Measurements from ENCODE around the gene ANKAR. TPM values are rescaled to one million over a fixed set of nuclear protein-coding genes. Genes with fewer than 3 reads are reported as not detected.

Gene ANKAR
- total and polyA plus RNA-seq, 2 of the 8 experiments (the other 6 are each of a cell fraction or from before 2014, with no cell fraction given): 0.56 to 1.7 TPM

GRCh38 chr2:189673661-189674373, 653 bp upstream of the ANKAR start:
- H2BK12ac ChIP-seq (ENCODE audit: low read depth, low read length): no peak overlapping the region
- FAIRE-seq: no peak
- no peak overlapping the region for H3K56ac ChIP-seq (replicated peaks; ENCODE audit: insufficient read length, low read depth, low read length)
- 0 out of 4 replicates have a peak, but pooled peaks cover 0 to 2% of the 10 kb centered on the region in 2 experiments for H3K9me3 ChIP-seq (ENCODE audit: insufficient read depth in 2 of 2, low read depth in 1 of 2, low read length in 1 of 2)
- H4K5ac ChIP-seq (ENCODE audit: insufficient read length, low read depth, low read length): no peak overlapping the region
- peak overlapping the region in 2 of 4 experiments; percentile 9 to 91; a peak in 3 of 7 replicates for H3K9ac ChIP-seq (replicated peaks in 1 of 4; ENCODE audit: extremely low read depth in 1 of 4, low read depth in 3 of 4, low read length in 3 of 4)
- no peak overlapping the region for H2BK20ac ChIP-seq (ENCODE audit: low read length)
- no peaks in the 10 kb centered on the region; a peak in 1 of 7 replicates for H3K27me3 ChIP-seq (replicated peaks in 1 of 4; ENCODE audit: control insufficient read depth in 3 of 4, extremely low read depth in 1 of 4, insufficient read depth in 3 of 4, low read length in 3 of 4)
- no peak overlapping the region for H2AK5ac ChIP-seq (ENCODE audit: low read depth, low read length)
- CTCF ChIA-PET (ENCODE audit: partially characterized antibody): interaction anchor here (0.9 to 8.8 kb wide), 10 partner anchors 10 to 121 kb away, joined by 3 to 82 read pairs (median 4); partner anchors contain the start of gene ASNSD1
- H3K23me2 ChIP-seq (ENCODE audit: low read depth, low read length): peaks cover 4% of the 10 kb centered on the region
- H3K27ac ChIP-seq (ENCODE audit: low read depth, low read length): no peak overlapping the region
- H2AFZ ChIP-seq (ENCODE audit: low read length): no peak overlapping the region
- no peak for DNase-seq (ENCODE audit: low read depth in 1 of 2, low spot score in 2 of 2)
- H2BK5ac ChIP-seq (ENCODE audit: low read depth, low read length): no peak overlapping the region
- H4K8ac ChIP-seq (ENCODE audit: extremely low read depth, insufficient read depth, low read length): no peak overlapping the region
- H3K4me1 ChIP-seq (replicated peaks in 1 of 4; ENCODE audit: control insufficient read depth in 3 of 4, insufficient read depth in 4 of 4, low read length in 3 of 4): peaks cover 0 to 4% (median 0%) of the 10 kb centered on the region in 4 experiments; a peak in 3 of 7 replicates
- no peak overlapping the region for H2BK15ac ChIP-seq (ENCODE audit: low read length)
- no peak for TF ChIP-seq EZH2 (IDR thresholded peaks at IDR 0.05; ENCODE audit: low read depth, low read length, severe bottlenecking)
- no peak for TF ChIP-seq E2F6 (IDR thresholded peaks at IDR 0.05)
- TF ChIP-seq MAX (IDR thresholded peaks at IDR 0.05): no peak
- TF ChIP-seq RNF2 (IDR thresholded peaks at IDR 0.05; ENCODE audit: borderline replicate concordance, low read depth, low read length, missing control alignments, poor library complexity, severe bottlenecking): no peak
- H3K4ac ChIP-seq (replicated peaks; ENCODE audit: insufficient read length, low read depth, low read length): no peak overlapping the region
- WGBS, 2 experiments (ENCODE audit: extremely low coverage in 1 of 2, insufficient coverage in 1 of 2, insufficient read length in 1 of 2, insufficient replicate concordance in 2 of 2, low coverage in 1 of 2, low lambda C conversion rate in 2 of 2, missing lambda C conversion rate in 1 of 2): 58% methylated on average over 12 of the region's 12 CpGs; no CpG with 5 or more reads in 1 of the 2 experiments
- H3K36me3 ChIP-seq (ENCODE audit: control insufficient read depth in 2 of 4, insufficient read depth in 4 of 4, low read length in 3 of 4): peaks cover 0 to 17% (median 6%) of the 10 kb centered on the region in 4 experiments; a peak in 5 of 8 replicates
- H3K4me2 ChIP-seq (ENCODE audit: insufficient read depth in 1 of 2, low read depth in 2 of 2, low read length in 2 of 2): peak overlapping the region; percentile 87 to 89
- H4K20me1 ChIP-seq (replicated peaks in 1 of 2; ENCODE audit: control insufficient read depth in 1 of 2, insufficient read depth in 2 of 2, low read length in 2 of 2): peaks cover 0 to 2% of the 10 kb centered on the region in 2 experiments
- no peak overlapping the region for H3K18ac ChIP-seq (ENCODE audit: extremely low read depth, low read length)
- H4K91ac ChIP-seq (replicated peaks; ENCODE audit: insufficient read length, low read length): no peak overlapping the region
- H2BK120ac ChIP-seq (replicated peaks; ENCODE audit: low read depth, low read length): no peak overlapping the region
- no peaks in the 10 kb centered on the region for H3K79me1 ChIP-seq (ENCODE audit: low read depth, low read length)
- POLR2A ChIA-PET (ENCODE audit: partially characterized antibody): interaction anchor here (0.9 kb wide), 2 partner anchors 10 to 12 kb away, joined by 3 to 4 read pairs; no protein-coding TSS in a partner anchor
- H3K14ac ChIP-seq (ENCODE audit: insufficient read length): no peak overlapping the region
- H3K79me2 ChIP-seq (ENCODE audit: control insufficient read depth in 1 of 2, insufficient read depth in 2 of 2, low read length in 2 of 2): no peaks in the 10 kb centered on the region
- peak overlapping the region in 3 of 4 experiments; percentile 26 to 72 (median 39); a peak in 6 of 8 replicates for H3K4me3 ChIP-seq (ENCODE audit: extremely low read depth in 1 of 4, insufficient read depth in 2 of 4, low read depth in 3 of 4, low read length in 4 of 4)
- no peak overlapping the region for H3K23ac ChIP-seq (ENCODE audit: insufficient read length)
